Type B pancreatic cell (in vitro differentiated cells): Measurements from ENCODE around the gene TNFRSF19. TPM values are rescaled to one million over a fixed set of nuclear protein-coding genes. Genes with fewer than 3 reads are reported as not detected.
A peak's percentile ranks its signal among the peaks of the same experiment; 100 is the strongest.

ENCODE experiments used
- DNase-seq: peaks from one replicate; pipeline ENCODE4 v3.0.0; 2021; ENCODE audit warnings: mixed read lengths; ENCODE audit not compliant: unreplicated experiment; ENCODE audit errors: extremely low spot score
- H3K27ac Mint-ChIP-seq: 2 replicates; pipeline ENCODE4 v1.8.0; 2021; ENCODE audit warnings: mild to moderate bottlenecking, mixed read lengths
- H3K27me3 Mint-ChIP-seq: 2 replicates; pipeline ENCODE4 v1.8.0; 2021; ENCODE audit warnings: mixed read lengths
- H3K36me3 Mint-ChIP-seq: 2 replicates; pipeline ENCODE4 v1.8.0; 2021; ENCODE audit warnings: mixed read lengths
- H3K4me1 Mint-ChIP-seq: one replicate; pipeline ENCODE4 v1.8.0; 2021; ENCODE audit warnings: mixed read lengths; ENCODE audit not compliant: unreplicated experiment
- H3K4me3 Mint-ChIP-seq: 2 replicates; pipeline ENCODE4 v1.8.0; 2021; ENCODE audit warnings: mild to moderate bottlenecking, mixed read lengths
- H3K9me3 Mint-ChIP-seq: 2 replicates; pipeline ENCODE4 v1.8.0; 2021; ENCODE audit warnings: mixed read lengths
- total RNA-seq: library from RNA; stranded (reverse); gene quantifications from 2 replicates; pipeline ENCODE4 v1.2.1, GENCODE V29; 2021; ENCODE audit warnings: low replicate concordance
- TF ChIP-seq, protein P1 (sequence below): fragments of 200-600 bp; sonication (generic); conservative IDR thresholded peaks from 2 replicates; pipeline ENCODE4 v1.5.0; 2021; ENCODE audit warnings: antibody characterized with exemption, mild to moderate bottlenecking

TNFRSF19 gene
- total RNA-seq, 1 donor from 2014 or later: 64.4 TPM

GRCh38 chr13:23617551-23618024 is 47.4 kb downstream of the TNFRSF19 start:
- no peak for DNase-seq
- H3K4me3 Mint-ChIP-seq: no peak overlapping the region
- H3K27me3 Mint-ChIP-seq: no peaks in the 10 kb centered on the region
- H3K4me1 Mint-ChIP-seq: peaks cover 31% of the 10 kb centered on the region
- TF ChIP-seq, protein P1, sequence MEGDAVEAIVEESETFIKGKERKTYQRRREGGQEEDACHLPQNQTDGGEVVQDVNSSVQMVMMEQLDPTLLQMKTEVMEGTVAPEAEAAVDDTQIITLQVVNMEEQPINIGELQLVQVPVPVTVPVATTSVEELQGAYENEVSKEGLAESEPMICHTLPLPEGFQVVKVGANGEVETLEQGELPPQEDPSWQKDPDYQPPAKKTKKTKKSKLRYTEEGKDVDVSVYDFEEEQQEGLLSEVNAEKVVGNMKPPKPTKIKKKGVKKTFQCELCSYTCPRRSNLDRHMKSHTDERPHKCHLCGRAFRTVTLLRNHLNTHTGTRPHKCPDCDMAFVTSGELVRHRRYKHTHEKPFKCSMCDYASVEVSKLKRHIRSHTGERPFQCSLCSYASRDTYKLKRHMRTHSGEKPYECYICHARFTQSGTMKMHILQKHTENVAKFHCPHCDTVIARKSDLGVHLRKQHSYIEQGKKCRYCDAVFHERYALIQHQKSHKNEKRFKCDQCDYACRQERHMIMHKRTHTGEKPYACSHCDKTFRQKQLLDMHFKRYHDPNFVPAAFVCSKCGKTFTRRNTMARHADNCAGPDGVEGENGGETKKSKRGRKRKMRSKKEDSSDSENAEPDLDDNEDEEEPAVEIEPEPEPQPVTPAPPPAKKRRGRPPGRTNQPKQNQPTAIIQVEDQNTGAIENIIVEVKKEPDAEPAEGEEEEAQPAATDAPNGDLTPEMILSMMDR: no peak
- peaks cover 37% of the 10 kb centered on the region for H3K36me3 Mint-ChIP-seq
- no peaks in the 10 kb centered on the region for H3K9me3 Mint-ChIP-seq
- H3K27ac Mint-ChIP-seq: peak overlapping the region; percentile 10

GRCh38 chr13:23618341-23618740 is 48.1 kb downstream of the TNFRSF19 start:
- peaks cover 43% of the 10 kb centered on the region for H3K36me3 Mint-ChIP-seq

GRCh38 chr13:23619068-23619855 is 49.0 kb downstream of the TNFRSF19 start:
- Mint-ChIP-seq H3K36me3 (peaks cover 43% of the 10 kb centered on the region), H3K4me1 (peaks cover 22% of the 10 kb centered on the region), H3K27ac (no peak overlapping the region)

More at GRCh38 chr13:23618341-23618740, 48.1 kb downstream of the TNFRSF19 start:
- no peaks in the 10 kb centered on the region for H3K27me3 Mint-ChIP-seq
- TF ChIP-seq, protein P1: no peak
- no peak overlapping the region for H3K27ac Mint-ChIP-seq
- H3K9me3 Mint-ChIP-seq: peaks cover 5% of the 10 kb centered on the region
- peaks cover 31% of the 10 kb centered on the region for H3K4me1 Mint-ChIP-seq
- no peak for DNase-seq
- no peak overlapping the region for H3K4me3 Mint-ChIP-seq

GRCh38 chr13:23620211-23620610 is 50.0 kb downstream of the TNFRSF19 start:
- Mint-ChIP-seq H3K4me1 (peaks cover 21% of the 10 kb centered on the region), H3K9me3 (peaks cover 5% of the 10 kb centered on the region)
- DNase-seq: no peak

More at GRCh38 chr13:23619068-23619855, 49.0 kb downstream of the TNFRSF19 start:
- DNase-seq: no peak
- Mint-ChIP-seq H3K27me3 (no peaks in the 10 kb centered on the region), H3K4me3 (no peak overlapping the region), H3K9me3 (peaks cover 5% of the 10 kb centered on the region)
- TF ChIP-seq, protein P1: no peak

DNA sequence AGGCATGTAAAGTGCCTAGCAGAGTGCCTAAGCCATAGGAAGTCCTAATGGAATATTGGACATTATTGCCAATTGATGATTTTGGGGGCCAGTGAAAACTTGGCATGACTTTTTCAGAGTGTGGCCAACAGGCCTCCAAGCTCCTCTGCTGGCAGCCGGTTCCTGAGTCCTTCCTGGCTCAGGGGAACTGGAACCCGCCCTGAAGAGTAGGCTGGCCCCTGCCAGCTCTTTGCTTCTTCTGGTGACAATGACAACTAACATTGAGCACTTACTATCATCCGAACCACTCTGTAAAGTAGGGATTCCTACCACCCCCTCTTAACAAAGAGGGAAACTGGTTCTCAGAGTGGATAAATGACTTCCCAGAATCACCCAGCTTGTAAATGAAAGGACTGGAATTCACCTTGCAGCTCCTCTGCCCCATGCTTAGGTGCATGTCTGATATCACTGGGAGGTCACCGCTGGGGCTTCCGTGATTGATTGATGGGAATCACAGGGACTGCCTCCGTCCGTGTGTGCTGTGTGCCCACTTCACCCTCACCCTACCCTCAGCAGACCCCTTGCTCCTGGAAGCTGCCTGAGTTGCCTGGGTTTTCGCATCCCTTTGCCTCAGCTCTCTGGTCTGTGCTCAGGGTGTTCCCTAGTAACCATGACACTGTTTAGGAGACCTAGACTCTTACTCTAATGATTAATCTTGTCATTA is 50.6 kb downstream of the TNFRSF19 start:
- Mint-ChIP-seq H3K27ac (peak overlapping the region; percentile 73), H3K4me1 (peaks cover 15% of the 10 kb centered on the region), H3K4me3 (no peak overlapping the region), H3K27me3 (no peaks in the 10 kb centered on the region), H3K9me3 (peaks cover 5% of the 10 kb centered on the region), H3K36me3 (peaks cover 43% of the 10 kb centered on the region)
- TF ChIP-seq, protein P1: no peak
- DNase-seq: no peak

More at GRCh38 chr13:23620211-23620610, 50.0 kb downstream of the TNFRSF19 start:
- H3K27ac Mint-ChIP-seq: no peak overlapping the region
- no peak overlapping the region for H3K4me3 Mint-ChIP-seq
- H3K27me3 Mint-ChIP-seq: no peaks in the 10 kb centered on the region
- H3K36me3 Mint-ChIP-seq: peaks cover 43% of the 10 kb centered on the region
- TF ChIP-seq, protein P1: no peak
